Natural killer cell (primary cell): ENCODE measurements around the gene CCNQ. TPM values are rescaled to one million over a fixed set of nuclear protein-coding genes. Genes with fewer than 3 reads are reported as not detected.

Experiments
- ATAC-seq, 3 donors: fragments of 150-1000 bp in 2 of 3; fragments of 200-7000 bp in 1 of 3; cut with Tn5 transposase; 1 replicate in 1 of 3; 2 replicates in 2 of 3; pipeline ENCODE4 v1.10.0; 2021; ENCODE audit warnings: mild to moderate bottlenecking in 2 of 3, moderate library complexity in 2 of 3
- DNase-seq, 2 donors: peaks; one replicate each; pipeline versions ENCODE4 v3.0.0 to v3.0.0-alpha.2; 2013 to 2021; ENCODE audit warnings: mixed read lengths in 1 of 2
- H3K27ac ChIP-seq: one replicate; pipeline ENCODE4 v1.5.1; 2013; ENCODE audit warnings: mild to moderate bottlenecking, low read length
- H3K27me3 ChIP-seq: one replicate; pipeline ENCODE4 v1.6.1; 2013; ENCODE audit warnings: low read length; ENCODE audit not compliant: control insufficient read depth, insufficient read depth
- H3K36me3 ChIP-seq: one replicate; pipeline ENCODE4 v1.6.1; 2013; ENCODE audit warnings: low read length; ENCODE audit not compliant: control insufficient read depth, insufficient read depth
- H3K4me1 ChIP-seq: one replicate; pipeline ENCODE4 v1.6.1; 2013; ENCODE audit warnings: low read length; ENCODE audit not compliant: control insufficient read depth, insufficient read depth
- H3K4me3 ChIP-seq: one replicate; pipeline ENCODE4 v1.5.1; 2013; ENCODE audit warnings: low read length
- H3K9me3 ChIP-seq: one replicate; pipeline ENCODE4 v1.6.1; 2013; ENCODE audit warnings: low read length; ENCODE audit not compliant: control insufficient read depth, insufficient read depth
- H3K27ac Mint-ChIP-seq, 2 donors: one replicate each; pipeline ENCODE4 v1.8.0; 2022; ENCODE audit warnings: mild to moderate bottlenecking in 2 of 2, mixed read lengths in 2 of 2, moderate library complexity in 1 of 2
- H3K27me3 Mint-ChIP-seq, 2 donors: one replicate each; pipeline ENCODE4 v1.8.0; 2022; ENCODE audit warnings: low read depth in 2 of 2, mixed read lengths in 2 of 2
- H3K36me3 Mint-ChIP-seq: one replicate; pipeline ENCODE4 v1.8.0; 2022; ENCODE audit warnings: mixed read lengths
- H3K4me1 Mint-ChIP-seq, 2 donors: one replicate each; pipeline ENCODE4 v1.8.0; 2022; ENCODE audit warnings: mixed read lengths in 2 of 2
- H3K4me3 Mint-ChIP-seq: one replicate; pipeline ENCODE4 v1.8.0; 2022; ENCODE audit warnings: mild to moderate bottlenecking, moderate library complexity, mixed read lengths
- H3K9me3 Mint-ChIP-seq, 2 donors: one replicate each; pipeline ENCODE4 v1.8.0; 2022; ENCODE audit warnings: mixed read lengths in 2 of 2
- whole genome bisulfite sequencing: methylation state at CpG from one replicate; pipeline ENCODE4 v1.1.7; 2013; ENCODE audit warnings: missing lambda C conversion rate; ENCODE audit not compliant: insufficient coverage; 5-methylcytosine and 5-hydroxymethylcytosine counted together
- intact Hi-C: fragments of 100-400 bp; cut with micrococcal nuclease; formaldehyde crosslinking; loops from one replicate; pipeline ENCODE4 v1.14.2; 2022
- total RNA-seq, 4 donors: library from RNA; stranded (reverse); fragments of 120-200 nt in 1 of 4; gene quantifications; one replicate each; pipeline versions ENCODE4 v1.2.3 to v1.2.4, GENCODE V29; 2013 to 2022
- TF ChIP-seq, protein P1 (sequence below): fragments of 200-600 bp; IDR thresholded peaks from one replicate; pipeline ENCODE4 v1.8.0; 2022; ENCODE audit warnings: antibody characterized with exemption

CCNQ gene
- total RNA-seq, 3 donors from 2014 or later (not counting 1 experiment from before 2014, with no cell fraction given), result 9.0 to 17.2 (median 12.5) TPM

DNA sequence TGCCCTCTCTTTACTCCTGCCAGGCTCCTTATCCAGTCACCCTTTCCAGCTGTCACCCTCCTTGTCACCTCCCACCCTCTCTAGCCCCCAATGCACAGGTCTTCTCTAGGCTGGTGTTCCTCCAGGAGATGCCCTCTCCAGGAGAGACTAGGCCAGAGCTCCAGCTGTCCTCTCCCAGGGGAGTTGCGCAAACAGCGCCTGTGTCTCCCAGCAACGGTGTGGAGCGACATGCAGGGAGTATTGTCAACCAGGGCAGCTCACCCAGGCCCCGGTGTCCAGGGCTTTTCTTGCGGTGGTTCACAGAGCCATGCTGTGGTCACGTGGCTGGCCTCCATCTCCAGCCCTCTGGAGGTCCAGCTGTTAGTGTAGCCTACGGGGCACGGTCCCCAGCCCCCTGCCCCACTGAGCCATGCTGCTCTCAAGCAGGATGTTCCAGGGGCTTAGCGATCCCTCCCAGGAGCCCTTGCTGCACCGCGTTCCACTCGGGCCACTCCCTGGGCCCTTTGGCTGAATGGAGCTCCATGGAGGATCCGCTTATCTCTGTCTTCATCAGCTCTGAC, 34.8 kb downstream of the CCNQ start:
- H3K4me3 Mint-ChIP-seq, result no peak overlapping the region
- ATAC-seq (no peak), DNase-seq (no peak)
- Histone ChIP-seq H3K4me3 (no peak overlapping the region), H3K27me3 (no peaks in the 10 kb centered on the region), H3K4me1 (no peaks in the 10 kb centered on the region), H3K27ac (no peak overlapping the region), H3K36me3 (no peaks in the 10 kb centered on the region), H3K9me3 (no peaks in the 10 kb centered on the region)
- no peaks in the 10 kb centered on the region for H3K36me3 Mint-ChIP-seq
- no peak overlapping the region for H3K27ac Mint-ChIP-seq
- H3K4me1 Mint-ChIP-seq, result no peaks in the 10 kb centered on the region
- TF ChIP-seq, protein P1, sequence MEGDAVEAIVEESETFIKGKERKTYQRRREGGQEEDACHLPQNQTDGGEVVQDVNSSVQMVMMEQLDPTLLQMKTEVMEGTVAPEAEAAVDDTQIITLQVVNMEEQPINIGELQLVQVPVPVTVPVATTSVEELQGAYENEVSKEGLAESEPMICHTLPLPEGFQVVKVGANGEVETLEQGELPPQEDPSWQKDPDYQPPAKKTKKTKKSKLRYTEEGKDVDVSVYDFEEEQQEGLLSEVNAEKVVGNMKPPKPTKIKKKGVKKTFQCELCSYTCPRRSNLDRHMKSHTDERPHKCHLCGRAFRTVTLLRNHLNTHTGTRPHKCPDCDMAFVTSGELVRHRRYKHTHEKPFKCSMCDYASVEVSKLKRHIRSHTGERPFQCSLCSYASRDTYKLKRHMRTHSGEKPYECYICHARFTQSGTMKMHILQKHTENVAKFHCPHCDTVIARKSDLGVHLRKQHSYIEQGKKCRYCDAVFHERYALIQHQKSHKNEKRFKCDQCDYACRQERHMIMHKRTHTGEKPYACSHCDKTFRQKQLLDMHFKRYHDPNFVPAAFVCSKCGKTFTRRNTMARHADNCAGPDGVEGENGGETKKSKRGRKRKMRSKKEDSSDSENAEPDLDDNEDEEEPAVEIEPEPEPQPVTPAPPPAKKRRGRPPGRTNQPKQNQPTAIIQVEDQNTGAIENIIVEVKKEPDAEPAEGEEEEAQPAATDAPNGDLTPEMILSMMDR, result no peak
- WGBS, result 84% methylated on average over 14 of the region's 14 CpGs
- H3K27me3 Mint-ChIP-seq, result peaks cover 0 to 1% of the 10 kb centered on the region in 2 donors
- no peaks in the 10 kb centered on the region for H3K9me3 Mint-ChIP-seq
- intact Hi-C loops, result no loop called here

DNA sequence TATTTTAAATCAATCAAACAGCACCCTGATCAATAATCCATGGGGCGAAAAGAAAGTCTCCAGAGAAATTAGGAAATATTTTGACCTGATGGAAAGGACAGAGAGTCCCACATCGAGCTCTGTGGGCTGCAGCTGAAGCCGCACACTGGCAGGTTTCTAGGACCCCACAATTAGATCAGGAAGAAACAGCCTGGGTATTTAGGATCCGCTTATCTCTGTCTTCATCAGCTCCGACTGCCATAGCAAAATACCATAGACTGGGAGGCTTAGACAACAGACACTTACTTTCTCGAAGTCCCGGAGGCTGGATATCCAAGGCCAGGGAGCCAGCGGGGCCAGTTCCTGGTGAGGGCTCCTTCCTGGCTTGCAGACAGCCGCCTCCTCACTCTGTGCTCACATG, 36.4 kb downstream of the CCNQ start:
- Histone ChIP-seq H3K4me1 (no peaks in the 10 kb centered on the region), H3K4me3 (no peak overlapping the region), H3K9me3 (no peaks in the 10 kb centered on the region), H3K36me3 (no peaks in the 10 kb centered on the region), H3K27ac (no peak overlapping the region), H3K27me3 (no peaks in the 10 kb centered on the region)
- whole genome bisulfite sequencing, result 96% methylated on average over 8 of the region's 9 CpGs
- ATAC-seq, result no peak
- intact Hi-C loops, result no loop called here
- no peaks in the 10 kb centered on the region for H3K9me3 Mint-ChIP-seq
- peaks cover 0 to 4% of the 10 kb centered on the region in 2 donors for H3K27me3 Mint-ChIP-seq
- DNase-seq, result no peak
- TF ChIP-seq, protein P1, result no peak
- H3K36me3 Mint-ChIP-seq, result no peaks in the 10 kb centered on the region
- H3K4me1 Mint-ChIP-seq, result no peaks in the 10 kb centered on the region
- no peak overlapping the region for H3K4me3 Mint-ChIP-seq
- no peak overlapping the region for H3K27ac Mint-ChIP-seq

DNA sequence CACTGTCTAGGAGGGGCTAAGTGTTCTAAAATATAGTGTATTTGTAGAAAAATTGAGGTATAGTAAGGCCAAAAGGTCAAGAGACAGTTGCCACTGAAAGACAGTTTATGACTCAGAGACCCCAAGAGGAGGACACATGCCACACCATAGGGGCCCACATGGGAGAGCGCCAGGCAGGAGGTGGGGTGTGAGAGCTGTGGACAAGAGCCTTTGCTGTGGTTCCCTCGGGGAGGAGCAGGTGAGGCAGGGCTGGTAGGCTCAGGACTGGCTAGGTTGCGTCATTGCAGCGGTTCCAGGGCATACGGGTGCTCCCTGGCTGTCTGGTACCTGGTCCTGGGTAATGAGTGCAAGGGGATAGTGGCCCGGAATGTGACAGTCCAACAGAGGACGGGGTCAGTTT, 37.6 kb downstream of the CCNQ start:
- 65% methylated on average over 7 of the region's 7 CpGs for WGBS
- no peaks in the 10 kb centered on the region for H3K4me1 ChIP-seq
- no peaks in the 10 kb centered on the region for H3K36me3 Mint-ChIP-seq
- H3K4me3 ChIP-seq, result no peak overlapping the region
- H3K27ac ChIP-seq, result no peak overlapping the region
- H3K4me1 Mint-ChIP-seq, result no peaks in the 10 kb centered on the region
- H3K4me3 Mint-ChIP-seq, result no peak overlapping the region
- H3K27ac Mint-ChIP-seq, result no peak overlapping the region
- intact Hi-C loops, result no loop called here
- TF ChIP-seq, protein P1, result no peak
- no peaks in the 10 kb centered on the region for H3K9me3 ChIP-seq
- ATAC-seq (no peak), DNase-seq (no peak)
- H3K9me3 Mint-ChIP-seq, result no peaks in the 10 kb centered on the region
- H3K36me3 ChIP-seq, result no peaks in the 10 kb centered on the region
- H3K27me3 Mint-ChIP-seq, result peaks cover 0 to 4% of the 10 kb centered on the region in 2 donors
- no peaks in the 10 kb centered on the region for H3K27me3 ChIP-seq

DNA sequence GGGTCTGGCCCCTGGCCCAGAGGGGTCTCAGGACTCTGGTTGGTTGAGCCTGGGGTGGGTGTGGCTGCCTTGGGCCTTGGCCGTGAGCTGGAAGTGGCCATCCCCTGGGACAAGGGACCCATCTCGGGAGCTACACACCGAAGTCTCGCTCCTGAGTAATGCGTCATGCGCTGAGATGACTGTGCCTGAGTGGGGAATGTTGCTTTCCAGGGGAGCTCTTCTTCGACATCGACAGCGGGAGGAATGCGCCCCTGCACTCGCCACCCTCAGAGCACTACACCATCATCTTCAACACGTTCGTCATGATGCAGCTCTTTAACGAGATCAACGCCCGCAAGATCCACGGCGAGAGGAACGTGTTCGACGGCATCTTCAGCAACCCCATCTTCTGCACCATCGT, 38.5 kb downstream of the CCNQ start:
- no peak overlapping the region for H3K27ac ChIP-seq
- 91% methylated on average over 16 of the region's 22 CpGs for WGBS
- H3K27me3 Mint-ChIP-seq, result peaks cover 0 to 4% of the 10 kb centered on the region in 2 donors
- H3K27me3 ChIP-seq, result no peaks in the 10 kb centered on the region
- intact Hi-C loops, result no loop called here
- TF ChIP-seq, protein P1, result no peak
- ATAC-seq (no peak), DNase-seq (no peak)
- H3K4me1 ChIP-seq, result no peaks in the 10 kb centered on the region
- H3K4me1 Mint-ChIP-seq, result no peaks in the 10 kb centered on the region
- no peak overlapping the region for H3K4me3 ChIP-seq
- no peaks in the 10 kb centered on the region for H3K9me3 Mint-ChIP-seq
- no peaks in the 10 kb centered on the region for H3K36me3 Mint-ChIP-seq
- no peak overlapping the region for H3K4me3 Mint-ChIP-seq
- no peaks in the 10 kb centered on the region for H3K9me3 ChIP-seq
- no peaks in the 10 kb centered on the region for H3K36me3 ChIP-seq
- H3K27ac Mint-ChIP-seq, result no peak overlapping the region
